K562 (cell line): Measurements from ENCODE around the gene LYSMD1. TPM values are rescaled to one million over a fixed set of nuclear protein-coding genes. Genes with fewer than 3 reads are reported as not detected.

Experiments
- E2F8 ChIP-seq: fragments of 450-650 bp; IDR thresholded peaks from 2 replicates; pipeline ENCODE4 v1.7.1; 2018; ENCODE audit warnings: mild to moderate bottlenecking, low read depth; ENCODE audit not compliant: partially characterized antibody
- HDAC1 ChIP-seq, 2 experiments: fragments of 450-650 bp; IDR thresholded peaks; 2 replicates each; pipeline ENCODE4 v1.6.1; 2016 to 2017; ENCODE audit warnings: inconsistent platforms in 1 of 2, mild to moderate bottlenecking in 1 of 2, moderate library complexity in 1 of 2
- RREB1 ChIP-seq: fragments of 250-450 bp; sonication (Bioruptor Pico); IDR thresholded peaks from 2 replicates; pipeline ENCODE4 v1.4.0; 2020
- ZKSCAN3 ChIP-seq: fragments of 250-450 bp; sonication (Bioruptor Pico); IDR thresholded peaks from 2 replicates; pipeline ENCODE4 v1.4.0; 2020
- ZNF217 ChIP-seq: sonication (generic); formaldehyde crosslinking; IDR thresholded peaks from 2 replicates; pipeline ENCODE4 v1.8.0; 2022; ENCODE audit warnings: mild to moderate bottlenecking, missing genetic modification reagents
- polyA plus RNA-seq, 8 experiments: library from polyadenylated mRNA; depleted of rRNA in 4 of 8; stranded (reverse) in 5 of 8; unstranded in 3 of 8; fragments of >200 nt; fragmentation: Nextera tagmentation in 2 of 8; fragmentation: Illumina TruSeq in 1 of 8; extraction: Ambion mirVana in 2 of 8; extraction: Trizol in 1 of 8; gene quantifications; 2 replicates each; pipeline versions ENCODE4 v1.2.1 to v1.2.3, GENCODE V29; 2011 to 2014; ENCODE audit warnings: inconsistent platforms in 1 of 8, missing spikeins in 1 of 8
- total RNA-seq, 7 experiments: library from RNA; depleted of rRNA in 6 of 7; stranded (reverse); fragments of >200 nt in 6 of 7; fragmentation: Illumina TruSeq in 2 of 7; extraction: Trizol in 2 of 7; gene quantifications; 2 replicates each; pipeline versions ENCODE4 v1.2.1 to v1.2.3, GENCODE V29; 2011 to 2021; ENCODE audit warnings: low replicate concordance in 1 of 7
- TF ChIP-seq, protein P1 (sequence below), 2 experiments: fragments of 450-650 bp; formaldehyde crosslinking in 1 of 2; IDR thresholded peaks; 2 replicates each; pipeline versions ENCODE4 v1.4.0 to v1.6.1; 2014 to 2020; ENCODE audit warnings: mild to moderate bottlenecking in 2 of 2, borderline replicate concordance in 1 of 2, low read depth in 1 of 2

The LYSMD1 gene
- total and polyA plus RNA-seq, 9 of the 15 experiments (the other 6 are each of a cell fraction or from before 2014, with no cell fraction given), result 2.2 to 9.4 (median 6.0) TPM

- TF ChIP-seq, protein P1, sequence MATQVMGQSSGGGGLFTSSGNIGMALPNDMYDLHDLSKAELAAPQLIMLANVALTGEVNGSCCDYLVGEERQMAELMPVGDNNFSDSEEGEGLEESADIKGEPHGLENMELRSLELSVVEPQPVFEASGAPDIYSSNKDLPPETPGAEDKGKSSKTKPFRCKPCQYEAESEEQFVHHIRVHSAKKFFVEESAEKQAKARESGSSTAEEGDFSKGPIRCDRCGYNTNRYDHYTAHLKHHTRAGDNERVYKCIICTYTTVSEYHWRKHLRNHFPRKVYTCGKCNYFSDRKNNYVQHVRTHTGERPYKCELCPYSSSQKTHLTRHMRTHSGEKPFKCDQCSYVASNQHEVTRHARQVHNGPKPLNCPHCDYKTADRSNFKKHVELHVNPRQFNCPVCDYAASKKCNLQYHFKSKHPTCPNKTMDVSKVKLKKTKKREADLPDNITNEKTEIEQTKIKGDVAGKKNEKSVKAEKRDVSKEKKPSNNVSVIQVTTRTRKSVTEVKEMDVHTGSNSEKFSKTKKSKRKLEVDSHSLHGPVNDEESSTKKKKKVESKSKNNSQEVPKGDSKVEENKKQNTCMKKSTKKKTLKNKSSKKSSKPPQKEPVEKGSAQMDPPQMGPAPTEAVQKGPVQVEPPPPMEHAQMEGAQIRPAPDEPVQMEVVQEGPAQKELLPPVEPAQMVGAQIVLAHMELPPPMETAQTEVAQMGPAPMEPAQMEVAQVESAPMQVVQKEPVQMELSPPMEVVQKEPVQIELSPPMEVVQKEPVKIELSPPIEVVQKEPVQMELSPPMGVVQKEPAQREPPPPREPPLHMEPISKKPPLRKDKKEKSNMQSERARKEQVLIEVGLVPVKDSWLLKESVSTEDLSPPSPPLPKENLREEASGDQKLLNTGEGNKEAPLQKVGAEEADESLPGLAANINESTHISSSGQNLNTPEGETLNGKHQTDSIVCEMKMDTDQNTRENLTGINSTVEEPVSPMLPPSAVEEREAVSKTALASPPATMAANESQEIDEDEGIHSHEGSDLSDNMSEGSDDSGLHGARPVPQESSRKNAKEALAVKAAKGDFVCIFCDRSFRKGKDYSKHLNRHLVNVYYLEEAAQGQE (IDR thresholded peaks at IDR 0.05; ENCODE audit: borderline replicate concordance), result peak; percentile 52; the same call in 1 of the 2 replicates
- TF ChIP-seq, protein P1 (CRISPR knock-in tag; IDR thresholded peaks at IDR 0.05; ENCODE audit: low read depth), result no peak
- TF ChIP-seq RREB1 (CRISPR knock-in tag) (no peak), ZNF217 (CRISPR knock-in tag) (no peak), ZKSCAN3 (CRISPR knock-in tag) (0 out of 2 replicates have a peak, but pooled peaks have one; percentile 23), E2F8 (no peak), HDAC1 (IDR thresholded peaks at IDR 0.05) (no peak)
These were observed 21.0 kb downstream of the LYSMD1 start (continued) for GRCh38 chr1:151144474-151145303.
